Stimulated activated CD4-positive, alpha-beta T cell treated with anti-CD3 and anti-CD28 coated beads, Interleukin-1b, Interleukin-23, amount 100 ng/mL, for 1 hour (primary cell): Measurements from ENCODE around the gene FALEC.

Source experiments
- DNase-seq, 2 donors: peaks; one replicate each; pipeline ENCODE4 v3.0.0-alpha.2; 2020; ENCODE audit warnings: low read depth in 2 of 2

Gene FALEC

GRCh38 chr1:150545486-150546032 is 30.0 kb downstream of the FALEC start:
- DNase-seq: no peak

GRCh38 chr1:150546294-150546937 is 30.9 kb downstream of the FALEC start:
- DNase-seq: no peak

GRCh38 chr1:150548324-150548631 is 32.7 kb downstream of the FALEC start:
- DNase-seq: no peak

GRCh38 chr1:150548632-150549495 is 33.3 kb downstream of the FALEC start, which contains the start of gene ADAMTSL4:
Gene ADAMTSL4, plus strand, starts transcription at chr1:150549408. Its CDS starts 2,881 bp downstream, at chr1:150552289.
- no peak for DNase-seq

- no peak for DNase-seq
Observed at GRCh38 chr1:150549496-150550221, 34.1 kb downstream of the FALEC start.

GRCh38 chr1:150550222-150551050 is 34.9 kb downstream of the FALEC start:
- no peak for DNase-seq

GRCh38 chr1:150551051-150551783 is 35.7 kb downstream of the FALEC start:
- no peak for DNase-seq

- no peak for DNase-seq
Observed at GRCh38 chr1:150551784-150552127, 36.2 kb downstream of the FALEC start.

- no peak for DNase-seq
Observed at GRCh38 chr1:150552128-150552910, 36.8 kb downstream of the FALEC start.

- no peak for DNase-seq
Observed at GRCh38 chr1:150552911-150553289, 37.3 kb downstream of the FALEC start.

GRCh38 chr1:150553392-150554085 is 38.0 kb downstream of the FALEC start:
- no peak for DNase-seq

- no peak for DNase-seq
Observed at GRCh38 chr1:150554086-150554452, 38.5 kb downstream of the FALEC start.

GRCh38 chr1:150555198-150555970 is 39.8 kb downstream of the FALEC start:
- DNase-seq: no peak

GRCh38 chr1:150555971-150556865 is 40.7 kb downstream of the FALEC start:
- no peak for DNase-seq

- DNase-seq: no peak
Observed at GRCh38 chr1:150557065-150557600, 41.6 kb downstream of the FALEC start.

GRCh38 chr1:150557813-150558212 is 42.3 kb downstream of the FALEC start:
- DNase-seq: no peak

- DNase-seq: no peak
Observed at GRCh38 chr1:150558303-150558704, 42.8 kb downstream of the FALEC start.
